HCT116 (cell line): Measurements from ENCODE around the gene MAPKAPK3. TPM values are rescaled to one million over a fixed set of nuclear protein-coding genes. Genes with fewer than 3 reads are reported as not detected.

Experiments used
- ATAC-seq: fragments of 200-7000 bp; cut with Tn5 transposase; 2 replicates; pipeline ENCODE4 v1.9.1; 2020; ENCODE audit warnings: mild to moderate bottlenecking, moderate library complexity
- BruUV-seq: library from RNA; stranded (reverse); fragments of 400-500 nt; replicated peaks from 2 replicates; lab custom pipeline; 2021; lab: Mats Ljungman, UMichigan
- CTCF ChIA-PET: fragments of 300-600 bp; sonication (Branson Sonifier 250); formaldehyde crosslinking; loops from one replicate; lab custom pipeline; 2021; ENCODE audit warnings: antibody characterized with exemption; lab: Charles Lee
- POLR2A ChIA-PET: fragments of 300-600, 350-600 bp; sonication (Branson Sonifier 250); formaldehyde crosslinking; loops from one replicate; lab custom pipeline; 2021; ENCODE audit warnings: antibody characterized with exemption; lab: Charles Lee
- RAD21 ChIA-PET, 2 experiments: fragments of 300-600 bp; sonication (Branson Sonifier 250); formaldehyde crosslinking; loops; one replicate each; lab custom pipeline; 2023; ENCODE audit warnings: low total read pairs in 2 of 2; ENCODE audit not compliant: uncharacterized antibody in 2 of 2, unreplicated experiment in 2 of 2, low non-redundant PET in 1 of 2; lab: Charles Lee
- DNase-seq: peaks from one replicate; pipeline ENCODE4 v3.0.0-alpha.2; 2010; ENCODE audit warnings: low read depth, low spot score
- H2AFZ ChIP-seq: fragments of 200-600 bp; shearing (Covaris generic), sonication (generic); 2 replicates; pipeline ENCODE4 v1.6.1; 2017; ENCODE audit warnings: low read depth, mixed run types, mixed read lengths, antibody characterized with exemption, low read length; ENCODE audit not compliant: poor library complexity, severe bottlenecking
- H3K27ac ChIP-seq: 2 replicates; pipeline ENCODE4 v1.5.1; 2012; ENCODE audit warnings: low read depth, low read length
- H3K27me3 ChIP-seq: fragments of 200-600 bp; sonication (generic); 2 replicates; pipeline ENCODE4 v1.6.1; 2016; ENCODE audit warnings: mixed run types, low read length, mixed read lengths; ENCODE audit not compliant: insufficient read depth
- H3K36me3 ChIP-seq, 2 experiments: fragments of 200-500 bp in 1 of 2; fragments of 200-600 bp in 1 of 2; sonication (Bioruptor generic) in 1 of 2; sonication (generic) in 1 of 2; 2 replicates each; pipeline versions ENCODE4 v1.5.1 to v1.6.1; 2014 to 2016; ENCODE audit warnings: low read length in 2 of 2, inconsistent platforms in 1 of 2, mixed read lengths in 1 of 2, mixed run types in 1 of 2; ENCODE audit not compliant: insufficient read depth in 2 of 2, control insufficient read depth in 1 of 2
- H3K4me1 ChIP-seq, 2 experiments: fragments of 200-600 bp in 1 of 2; sonication (generic) in 1 of 2; 2 replicates each; pipeline versions ENCODE4 v1.5.1 to v1.6.1; 2012 to 2017; ENCODE audit warnings: low read length in 2 of 2, inconsistent platforms in 1 of 2, mild to moderate bottlenecking in 1 of 2, mixed read lengths in 1 of 2, mixed run types in 1 of 2, moderate library complexity in 1 of 2; ENCODE audit not compliant: insufficient read depth in 2 of 2, control insufficient read depth in 1 of 2
- H3K4me2 ChIP-seq: fragments of 200-600 bp; sonication (generic); 2 replicates; pipeline ENCODE4 v1.6.1; 2017; ENCODE audit warnings: mixed run types, low read length, mixed read lengths
- H3K4me3 ChIP-seq, 2 experiments: fragments of 200-600 bp in 1 of 2; sonication (generic) in 1 of 2; replicated peaks in 1 of 2; 2 replicates each; pipeline ENCODE4 v1.5.1; 2011 to 2016; ENCODE audit warnings: low read length in 2 of 2, control low read depth in 1 of 2, low read depth in 1 of 2, mild to moderate bottlenecking in 1 of 2, mixed read lengths in 1 of 2, mixed run types in 1 of 2
- H3K79me2 ChIP-seq: fragments of 200-600 bp; sonication (generic); 2 replicates; pipeline ENCODE4 v1.6.1; 2017; ENCODE audit warnings: mild to moderate bottlenecking, mixed run types, low read length, moderate library complexity, mixed read lengths; ENCODE audit not compliant: insufficient read depth
- H3K9ac ChIP-seq: fragments of 200-600 bp; sonication (generic); 2 replicates; pipeline ENCODE4 v1.6.1; 2016; ENCODE audit warnings: low read length, mixed read lengths
- H3K9me2 ChIP-seq: fragments of 200-600 bp; sonication (generic), shearing (Covaris generic); 2 replicates; pipeline ENCODE4 v1.6.1; 2017; ENCODE audit warnings: mixed run types, mild to moderate bottlenecking, moderate library complexity; ENCODE audit not compliant: insufficient read depth
- H3K9me3 ChIP-seq, 2 experiments: fragments of 200-500 bp in 1 of 2; fragments of 200-600 bp in 1 of 2; sonication (Bioruptor generic) in 1 of 2; sonication (generic) in 1 of 2; 2 replicates each; pipeline ENCODE4 v1.6.1; 2014 to 2017; ENCODE audit warnings: low read length in 2 of 2, mixed read lengths in 2 of 2, inconsistent platforms in 1 of 2, low read depth in 1 of 2, mild to moderate bottlenecking in 1 of 2, mixed run types in 1 of 2, moderate library complexity in 1 of 2; ENCODE audit not compliant: control insufficient read depth in 1 of 2, insufficient read depth in 1 of 2
- H4K20me1 ChIP-seq: fragments of 200-600 bp; sonication (generic), shearing (Covaris generic); 2 replicates; pipeline ENCODE4 v1.6.1; 2017; ENCODE audit warnings: mixed run types, mild to moderate bottlenecking, moderate library complexity; ENCODE audit not compliant: insufficient read depth
- CEBPB ChIP-seq: IDR thresholded peaks from 2 replicates; pipeline ENCODE4 v1.6.1; 2012; ENCODE audit warnings: low read depth
- ELF1 ChIP-seq: IDR thresholded peaks from 2 replicates; pipeline ENCODE4 v1.6.1; 2012; ENCODE audit warnings: low read depth, borderline replicate concordance
- EZH2 ChIP-seq: fragments of 200-600 bp; sonication (generic); IDR thresholded peaks from 2 replicates; pipeline ENCODE4 v1.6.1; 2017; ENCODE audit warnings: antibody characterized with exemption, mixed run types
- EZH2phosphoT487 ChIP-seq: fragments of 200-600 bp; IDR thresholded peaks from 2 replicates; pipeline ENCODE4 v1.6.1; 2018; ENCODE audit warnings: antibody characterized with exemption, borderline replicate concordance
- FOSL1 ChIP-seq: IDR thresholded peaks from 2 replicates; pipeline ENCODE4 v1.6.1; 2012; ENCODE audit warnings: low read depth
- POLR2A ChIP-seq: IDR thresholded peaks from 2 replicates; pipeline ENCODE4 v1.7.0; 2011; ENCODE audit warnings: borderline replicate concordance; ENCODE audit not compliant: insufficient read depth, insufficient read length; ENCODE audit errors: extremely low read depth
- RAD21 ChIP-seq: IDR thresholded peaks from 2 replicates; pipeline ENCODE4 v1.6.1; 2012; ENCODE audit warnings: low read depth, mild to moderate bottlenecking
- SP1 ChIP-seq: IDR thresholded peaks from 2 replicates; pipeline ENCODE4 v1.6.1; 2012; ENCODE audit warnings: low read depth
- SRF ChIP-seq: IDR thresholded peaks from 2 replicates; pipeline ENCODE4 v1.6.1; 2012; ENCODE audit warnings: low read depth
- TCF7L2 ChIP-seq: IDR thresholded peaks from 2 replicates; pipeline ENCODE4 v1.7.0; 2011; ENCODE audit warnings: borderline replicate concordance, inconsistent platforms; ENCODE audit not compliant: insufficient read depth, insufficient read length; ENCODE audit errors: extremely low read depth
- ZBTB33 ChIP-seq: IDR thresholded peaks from 2 replicates; pipeline ENCODE4 v1.6.1; 2011; ENCODE audit warnings: mild to moderate bottlenecking, low read length, moderate library complexity; ENCODE audit not compliant: insufficient replicate concordance; ENCODE audit errors: extremely low read depth
- ZFX ChIP-seq: fragments of 450-650 bp; IDR thresholded peaks from 2 replicates; pipeline ENCODE4 v1.6.1; 2017
- ZNF274 ChIP-seq: fragments of 200-500 bp; sonication (Bioruptor generic); IDR thresholded peaks from 2 replicates; pipeline ENCODE4 v1.6.1; 2014; ENCODE audit warnings: mild to moderate bottlenecking, low read depth, low read length, inconsistent platforms
- intact Hi-C: fragments of 100-400 bp; cut with micrococcal nuclease; formaldehyde crosslinking; loops from 2 replicates; pipeline ENCODE4 v1.10.0; 2022
- total RNA-seq: library from RNA; stranded (reverse); gene quantifications from one replicate; pipeline ENCODE4 v1.2.1, GENCODE V29; 2021; ENCODE audit not compliant: unreplicated experiment
- TF ChIP-seq, protein P1 (sequence below): IDR thresholded peaks from 2 replicates; pipeline ENCODE4 v1.6.1; 2012
- TF ChIP-seq, protein P2 (sequence below): IDR thresholded peaks from 2 replicates; pipeline ENCODE4 v1.6.1; 2012; ENCODE audit warnings: low read depth

Gene MAPKAPK3
- total RNA-seq, 1 experiment from 2014 or later = 87.3 TPM

DNA sequence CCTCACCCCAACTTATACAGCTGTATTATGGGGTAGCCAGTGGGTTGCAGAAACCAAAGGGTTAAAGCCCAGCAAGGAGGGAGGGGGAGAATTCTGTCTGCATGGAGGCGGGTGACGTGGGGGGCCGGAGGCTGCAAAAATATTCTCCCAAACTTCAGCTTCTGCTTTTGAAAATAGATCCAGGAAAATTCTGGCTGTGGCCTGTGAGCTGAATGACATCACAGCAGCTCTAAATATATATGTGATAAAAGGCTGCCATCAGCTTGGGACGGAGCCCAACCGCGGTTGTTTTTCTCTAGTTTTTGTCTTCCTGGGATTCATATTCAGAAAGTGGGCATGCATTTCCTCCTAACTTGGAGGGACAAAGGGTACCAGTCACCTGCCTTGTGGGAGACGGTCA lies 27.6 kb downstream of the MAPKAPK3 start:
- Histone ChIP-seq H3K4me3 (no peak overlapping the region), H3K27ac (no peak overlapping the region), H3K9me3 (no peaks in the 10 kb centered on the region), H3K4me1 (peaks cover 0 to under 1% of the 10 kb centered on the region in 2 experiments; a peak in 2 of 4 replicates), H3K27me3 (no peaks in the 10 kb centered on the region), H3K9ac (no peak overlapping the region), H3K79me2 (peaks cover 2% of the 10 kb centered on the region; the same call in 1 of the 2 replicates), H3K4me2 (no peak overlapping the region), H4K20me1 (no peaks in the 10 kb centered on the region), H3K36me3 (peaks cover 4 to 38% of the 10 kb centered on the region in 2 experiments; a peak in 3 of 4 replicates), H3K9me2 (no peaks in the 10 kb centered on the region), H2AFZ (no peak overlapping the region)
- intact Hi-C loops = no loop called here
- ChIA-PET CTCF (interaction anchor here (1.1 kb wide), 1 partner anchor 17 kb away, joined by 4 read pairs; no protein-coding TSS in a partner anchor), POLR2A (no interaction called here), RAD21 (interaction anchor here in 1 of 2 experiments (0.9 kb wide), 1 partner anchor 16 kb away, joined by 3 read pairs; no protein-coding TSS in a partner anchor)
- TF ChIP-seq FOSL1 = no peak
- no peak for TF ChIP-seq CEBPB
- no peak for TF ChIP-seq RAD21
- no peak for TF ChIP-seq ZFX
- TF ChIP-seq, protein P1, sequence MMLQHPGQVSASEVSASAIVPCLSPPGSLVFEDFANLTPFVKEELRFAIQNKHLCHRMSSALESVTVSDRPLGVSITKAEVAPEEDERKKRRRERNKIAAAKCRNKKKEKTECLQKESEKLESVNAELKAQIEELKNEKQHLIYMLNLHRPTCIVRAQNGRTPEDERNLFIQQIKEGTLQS = no peak
- no peak for TF ChIP-seq ELF1
- no peak for TF ChIP-seq EZH2phosphoT487
- no peak for TF ChIP-seq POLR2A
- TF ChIP-seq ZNF274 = no peak
- no TSS peak for BruUV-seq
- no peak for ATAC-seq
- DNase-seq = no peak

- RAD21 ChIA-PET = interaction anchor here in 1 of 2 experiments (0.9 kb wide), 1 partner anchor 17 kb away, joined by 3 read pairs; no protein-coding TSS in a partner anchor
- no peaks in the 10 kb centered on the region for H3K4me1 ChIP-seq
- no peaks in the 10 kb centered on the region for H3K9me3 ChIP-seq
- BruUV-seq = no TSS peak
- CTCF ChIA-PET = interaction anchor here (1.1 kb wide), 1 partner anchor 18 kb away, joined by 4 read pairs; no protein-coding TSS in a partner anchor
- intact Hi-C loops = no loop called here
- H3K36me3 ChIP-seq = peaks cover 4 to 34% of the 10 kb centered on the region in 2 experiments; a peak in 3 of 4 replicates
- no peaks in the 10 kb centered on the region for H4K20me1 ChIP-seq
- no peak overlapping the region for H3K4me3 ChIP-seq
- no peak overlapping the region for H3K9ac ChIP-seq
- ATAC-seq (no peak), DNase-seq (no peak)
- POLR2A ChIA-PET = no interaction called here
- H3K27ac ChIP-seq = no peak overlapping the region
- H3K4me2 ChIP-seq = no peak overlapping the region
- H2AFZ ChIP-seq = no peak overlapping the region
- H3K9me2 ChIP-seq = no peaks in the 10 kb centered on the region
- no peaks in the 10 kb centered on the region for H3K27me3 ChIP-seq
- no peaks in the 10 kb centered on the region for H3K79me2 ChIP-seq
- no peak for TF ChIP-seq TCF7L2
- no peak for TF ChIP-seq ZBTB33
- no peak for TF ChIP-seq SRF
- TF ChIP-seq SP1 = no peak
- TF ChIP-seq, protein P1 = no peak
- TF ChIP-seq, protein P2, sequence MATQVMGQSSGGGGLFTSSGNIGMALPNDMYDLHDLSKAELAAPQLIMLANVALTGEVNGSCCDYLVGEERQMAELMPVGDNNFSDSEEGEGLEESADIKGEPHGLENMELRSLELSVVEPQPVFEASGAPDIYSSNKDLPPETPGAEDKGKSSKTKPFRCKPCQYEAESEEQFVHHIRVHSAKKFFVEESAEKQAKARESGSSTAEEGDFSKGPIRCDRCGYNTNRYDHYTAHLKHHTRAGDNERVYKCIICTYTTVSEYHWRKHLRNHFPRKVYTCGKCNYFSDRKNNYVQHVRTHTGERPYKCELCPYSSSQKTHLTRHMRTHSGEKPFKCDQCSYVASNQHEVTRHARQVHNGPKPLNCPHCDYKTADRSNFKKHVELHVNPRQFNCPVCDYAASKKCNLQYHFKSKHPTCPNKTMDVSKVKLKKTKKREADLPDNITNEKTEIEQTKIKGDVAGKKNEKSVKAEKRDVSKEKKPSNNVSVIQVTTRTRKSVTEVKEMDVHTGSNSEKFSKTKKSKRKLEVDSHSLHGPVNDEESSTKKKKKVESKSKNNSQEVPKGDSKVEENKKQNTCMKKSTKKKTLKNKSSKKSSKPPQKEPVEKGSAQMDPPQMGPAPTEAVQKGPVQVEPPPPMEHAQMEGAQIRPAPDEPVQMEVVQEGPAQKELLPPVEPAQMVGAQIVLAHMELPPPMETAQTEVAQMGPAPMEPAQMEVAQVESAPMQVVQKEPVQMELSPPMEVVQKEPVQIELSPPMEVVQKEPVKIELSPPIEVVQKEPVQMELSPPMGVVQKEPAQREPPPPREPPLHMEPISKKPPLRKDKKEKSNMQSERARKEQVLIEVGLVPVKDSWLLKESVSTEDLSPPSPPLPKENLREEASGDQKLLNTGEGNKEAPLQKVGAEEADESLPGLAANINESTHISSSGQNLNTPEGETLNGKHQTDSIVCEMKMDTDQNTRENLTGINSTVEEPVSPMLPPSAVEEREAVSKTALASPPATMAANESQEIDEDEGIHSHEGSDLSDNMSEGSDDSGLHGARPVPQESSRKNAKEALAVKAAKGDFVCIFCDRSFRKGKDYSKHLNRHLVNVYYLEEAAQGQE = no peak
- no peak for TF ChIP-seq EZH2
These were observed 28.4 kb downstream of the MAPKAPK3 start for GRCh38 chr3:50645378-50645777.
